ENCODE measurements around the gene DCBLD2. TPM values are rescaled to one million over a fixed set of nuclear protein-coding genes. Genes with fewer than 3 reads are reported as not detected.
A peak's percentile ranks its signal among the peaks of the same experiment; 100 is the strongest.

The DCBLD2 gene
- total RNA-seq, 1 donor, result 370 TPM

DNA sequence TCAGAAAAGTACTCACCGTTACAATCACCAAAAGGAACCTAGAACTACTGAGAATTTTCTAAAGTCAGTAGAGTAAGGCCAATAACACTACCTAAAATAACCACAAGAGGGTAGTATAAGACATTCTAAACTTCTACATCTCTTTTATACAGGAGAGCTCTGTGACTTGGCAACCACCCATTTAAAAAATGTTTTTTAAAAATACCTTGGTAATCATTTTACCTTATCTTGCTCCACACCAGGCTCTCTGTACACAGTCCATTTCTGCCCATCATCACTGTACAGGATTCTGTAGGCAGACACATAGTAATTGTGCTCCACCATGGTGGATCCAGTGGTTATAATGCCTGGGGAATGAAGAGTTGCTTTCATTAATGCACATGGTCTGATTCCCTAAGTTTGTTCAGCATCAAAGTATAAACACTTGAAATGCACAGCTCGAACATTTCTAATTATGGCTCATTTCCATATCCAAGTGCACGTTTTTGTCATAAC lies 83.9 kb downstream of the DCBLD2 start:
- H3K4me3 ChIP-seq (ENCODE audit: low read depth, low read length), result no peak overlapping the region
- TF ChIP-seq, protein P1, sequence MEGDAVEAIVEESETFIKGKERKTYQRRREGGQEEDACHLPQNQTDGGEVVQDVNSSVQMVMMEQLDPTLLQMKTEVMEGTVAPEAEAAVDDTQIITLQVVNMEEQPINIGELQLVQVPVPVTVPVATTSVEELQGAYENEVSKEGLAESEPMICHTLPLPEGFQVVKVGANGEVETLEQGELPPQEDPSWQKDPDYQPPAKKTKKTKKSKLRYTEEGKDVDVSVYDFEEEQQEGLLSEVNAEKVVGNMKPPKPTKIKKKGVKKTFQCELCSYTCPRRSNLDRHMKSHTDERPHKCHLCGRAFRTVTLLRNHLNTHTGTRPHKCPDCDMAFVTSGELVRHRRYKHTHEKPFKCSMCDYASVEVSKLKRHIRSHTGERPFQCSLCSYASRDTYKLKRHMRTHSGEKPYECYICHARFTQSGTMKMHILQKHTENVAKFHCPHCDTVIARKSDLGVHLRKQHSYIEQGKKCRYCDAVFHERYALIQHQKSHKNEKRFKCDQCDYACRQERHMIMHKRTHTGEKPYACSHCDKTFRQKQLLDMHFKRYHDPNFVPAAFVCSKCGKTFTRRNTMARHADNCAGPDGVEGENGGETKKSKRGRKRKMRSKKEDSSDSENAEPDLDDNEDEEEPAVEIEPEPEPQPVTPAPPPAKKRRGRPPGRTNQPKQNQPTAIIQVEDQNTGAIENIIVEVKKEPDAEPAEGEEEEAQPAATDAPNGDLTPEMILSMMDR (IDR thresholded peaks at IDR 0.05; ENCODE audit: insufficient read depth, low read length), result peak; percentile 56
- peak; percentile 83 for DNase-seq (ENCODE audit: low read depth)

DNA sequence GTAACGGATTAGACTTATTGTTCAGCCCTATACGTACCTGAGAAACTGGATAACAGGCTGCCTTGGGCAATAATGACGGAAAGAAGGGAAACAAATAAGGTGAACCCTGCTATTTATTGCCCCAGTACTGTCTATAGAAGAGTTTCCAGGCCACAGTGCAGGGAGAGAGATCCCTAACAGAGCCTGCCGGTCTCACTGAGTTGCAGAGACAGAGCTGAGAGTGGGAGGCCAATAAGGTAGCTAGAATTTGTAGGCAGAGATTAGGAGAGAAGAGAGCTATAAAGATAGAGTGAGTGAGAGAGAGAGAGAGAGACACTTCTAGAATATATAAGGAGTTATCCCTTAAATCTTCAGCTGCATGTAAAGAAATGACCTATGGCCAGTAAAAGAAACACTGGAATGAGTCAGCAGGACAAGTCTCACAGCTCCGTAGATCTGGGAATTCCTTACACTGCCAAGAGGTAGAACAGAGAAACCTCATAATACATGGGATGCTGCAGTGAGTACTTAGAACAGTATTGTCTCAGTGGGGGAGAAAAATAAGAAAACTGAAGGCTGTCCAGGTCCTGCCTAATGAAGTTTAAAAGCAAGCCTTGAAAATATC lies 86.6 kb downstream of the DCBLD2 start:
- DNase-seq (ENCODE audit: low read depth), result peak; percentile 73
- no peak overlapping the region for H3K4me3 ChIP-seq (ENCODE audit: low read depth, low read length)
- TF ChIP-seq, protein P1 (IDR thresholded peaks at IDR 0.05; ENCODE audit: insufficient read depth, low read length), result no peak

DNA sequence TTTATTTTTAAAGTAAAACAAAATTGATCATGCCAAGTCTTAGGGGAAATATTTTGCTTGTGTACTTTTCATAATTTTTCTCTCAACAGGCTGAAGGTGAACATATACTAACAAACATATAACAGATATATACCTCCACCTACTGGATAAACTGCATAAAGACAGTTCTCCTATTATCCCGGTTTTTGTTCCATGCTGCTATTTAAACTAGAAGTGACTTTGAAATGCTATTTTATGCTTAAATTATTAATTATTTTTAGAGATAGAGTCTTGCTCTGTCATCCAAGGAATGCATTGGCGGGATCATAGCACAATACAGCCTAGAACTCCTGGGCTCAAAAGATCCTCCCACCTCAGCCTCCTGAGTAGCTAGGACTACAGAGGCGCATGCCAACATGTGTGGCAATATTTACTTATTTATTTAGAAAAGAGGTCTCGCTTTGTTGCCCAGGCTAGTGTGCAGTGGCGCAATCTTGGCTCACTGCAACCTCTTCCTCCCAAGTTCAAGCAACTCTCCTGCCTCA lies 88.6 kb downstream of the DCBLD2 start:
- TF ChIP-seq, protein P1 (IDR thresholded peaks at IDR 0.05; ENCODE audit: insufficient read depth, low read length), result peak; percentile 49
- DNase-seq (ENCODE audit: low read depth), result peak; percentile 70
- H3K4me3 ChIP-seq (ENCODE audit: low read depth, low read length), result no peak overlapping the region

DNA sequence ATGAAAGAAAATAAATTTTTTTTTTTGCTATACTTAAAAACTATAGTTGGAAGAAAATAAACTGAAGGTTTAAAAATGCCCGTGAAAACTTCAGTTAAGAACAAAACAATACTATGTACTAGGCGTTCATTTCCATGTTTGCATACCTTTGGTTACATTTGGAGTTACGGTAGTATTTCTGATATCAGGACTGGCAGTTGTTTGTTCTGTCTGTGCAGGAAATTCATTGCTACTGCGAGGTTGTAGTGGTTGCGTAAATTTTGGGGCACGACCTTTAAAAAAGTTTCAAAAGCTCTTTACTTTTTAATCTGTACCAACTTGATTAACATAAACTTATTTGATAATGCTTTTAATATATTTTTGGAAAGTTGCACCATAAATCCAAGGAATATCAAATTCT lies 90.4 kb downstream of the DCBLD2 start:
- TF ChIP-seq, protein P1 (IDR thresholded peaks at IDR 0.05; ENCODE audit: insufficient read depth, low read length), result no peak
- no peak for DNase-seq (ENCODE audit: low read depth)
- no peak overlapping the region for H3K4me3 ChIP-seq (ENCODE audit: low read depth, low read length)

DNA sequence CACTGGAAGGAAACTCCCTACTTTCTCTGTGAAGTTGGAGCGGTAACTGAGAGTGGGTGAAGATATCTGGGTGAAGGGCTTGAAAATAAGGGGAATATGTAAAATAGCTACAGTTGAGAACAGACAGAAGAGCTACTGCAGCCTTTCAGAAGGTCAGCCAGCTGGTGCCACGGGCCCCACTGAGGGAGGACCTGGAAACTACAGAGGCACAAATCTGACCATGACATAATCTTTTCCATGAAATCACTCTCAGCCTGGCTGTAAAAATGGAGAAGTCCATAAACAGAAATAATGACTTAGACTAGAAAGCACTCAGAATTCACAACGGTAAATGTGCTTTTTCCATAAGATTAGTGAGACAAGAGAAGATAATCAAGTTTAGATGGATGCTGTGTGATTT lies 91.9 kb downstream of the DCBLD2 start:
- H3K4me3 ChIP-seq (ENCODE audit: low read depth, low read length), result no peak overlapping the region
- TF ChIP-seq, protein P1 (IDR thresholded peaks at IDR 0.05; ENCODE audit: insufficient read depth, low read length), result no peak
- no peak for DNase-seq (ENCODE audit: low read depth)

DNA sequence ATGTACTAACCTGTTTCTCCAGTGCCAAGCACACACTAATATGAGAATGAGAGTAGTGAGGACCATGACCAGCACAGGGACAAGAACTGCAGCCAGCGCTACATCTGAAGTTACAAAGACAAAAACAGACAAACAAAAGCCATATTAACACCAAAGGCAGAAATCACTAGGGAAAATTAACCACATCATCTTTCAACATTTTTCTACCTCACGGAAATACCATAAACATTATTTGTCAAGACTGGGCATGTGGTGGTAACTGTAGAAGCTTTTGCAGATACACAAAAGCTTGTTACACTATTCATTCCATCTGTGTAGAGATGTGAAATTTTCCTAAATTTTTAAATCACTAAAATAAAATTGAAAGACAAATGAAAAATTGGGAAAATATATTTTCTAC lies 93.4 kb downstream of the DCBLD2 start:
- TF ChIP-seq, protein P1 (IDR thresholded peaks at IDR 0.05; ENCODE audit: insufficient read depth, low read length), result no peak
- DNase-seq (ENCODE audit: low read depth), result no peak
- H3K4me3 ChIP-seq (ENCODE audit: low read depth, low read length), result no peak overlapping the region

Data from fibroblast of the aortic adventitia (primary cell).